Peyer's patch (tissue), 4 donors: ENCODE results near the gene CDK18. TPM values are rescaled to one million over a fixed set of nuclear protein-coding genes. Genes with fewer than 3 reads are reported as not detected.
A peak's percentile ranks its signal among the peaks of the same experiment; 100 is the strongest.
"Not testable (repeated sequence)": the region's sequence is repeated elsewhere in the genome, so short reads cannot be mapped to it uniquely, and the experiment has no call there.

Experiments
- DNase-seq, 3 donors: peaks; one replicate each; pipeline ENCODE4 v3.0.0-alpha.2; 2017 to 2019
- H3K27ac ChIP-seq, 4 donors: fragments of 200-600 bp; sonication (generic); one replicate each; pipeline ENCODE4 v1.5.1; 2016 to 2019
- H3K27me3 ChIP-seq, 2 donors: fragments of 200-600 bp; sonication (generic); one replicate each; pipeline ENCODE4 v1.5.1; 2019
- H3K36me3 ChIP-seq, 3 donors: fragments of 200-600 bp; sonication (generic); one replicate each; pipeline ENCODE4 v1.5.1; 2016 to 2019
- H3K4me1 ChIP-seq, 4 donors: fragments of 200-600 bp; sonication (generic); one replicate each; pipeline ENCODE4 v1.5.1; 2016 to 2019
- H3K4me3 ChIP-seq, 4 donors: fragments of 200-600 bp; sonication (generic); 1 replicate in 3 of 4; 2 replicates in 1 of 4; pipeline ENCODE4 v1.5.1; 2016 to 2019; ENCODE audit warnings: mild to moderate bottlenecking in 1 of 4
- H3K9me3 ChIP-seq, 4 donors: fragments of 200-600 bp; sonication (generic); one replicate each; pipeline ENCODE4 v1.5.1; 2016 to 2019; ENCODE audit warnings: mild to moderate bottlenecking in 1 of 4
- POLR2A ChIP-seq, 2 donors: fragments of 450-650 bp; IDR thresholded peaks; one replicate each; pipeline ENCODE4 v1.5.1; 2017; ENCODE audit warnings: antibody characterized with exemption in 2 of 2, mild to moderate bottlenecking in 2 of 2, moderate library complexity in 2 of 2
- total RNA-seq, 4 donors: library from RNA; depleted of rRNA; stranded (reverse); fragments of >200 nt; gene quantifications; one replicate each; pipeline ENCODE4 v1.1.0, GENCODE V29; 2016
- TF ChIP-seq, protein P1 (sequence below), 6 experiments: fragments of 450-650 bp in 4 of 6; fragments of 200-600 bp in 2 of 6; sonication (generic) in 1 of 6; IDR thresholded peaks; one replicate each; pipeline ENCODE4 v1.5.1; 2017 to 2019; ENCODE audit warnings: antibody characterized with exemption in 6 of 6, mild to moderate bottlenecking in 3 of 6, moderate library complexity in 1 of 6

The CDK18 gene
- total RNA-seq, 4 donors from 2014 or later = 47.0 to 126 (median 80.7) TPM

GRCh38 chr1:205481629-205482151, 22.8 kb upstream of the CDK18 start:
- TF ChIP-seq, protein P1, sequence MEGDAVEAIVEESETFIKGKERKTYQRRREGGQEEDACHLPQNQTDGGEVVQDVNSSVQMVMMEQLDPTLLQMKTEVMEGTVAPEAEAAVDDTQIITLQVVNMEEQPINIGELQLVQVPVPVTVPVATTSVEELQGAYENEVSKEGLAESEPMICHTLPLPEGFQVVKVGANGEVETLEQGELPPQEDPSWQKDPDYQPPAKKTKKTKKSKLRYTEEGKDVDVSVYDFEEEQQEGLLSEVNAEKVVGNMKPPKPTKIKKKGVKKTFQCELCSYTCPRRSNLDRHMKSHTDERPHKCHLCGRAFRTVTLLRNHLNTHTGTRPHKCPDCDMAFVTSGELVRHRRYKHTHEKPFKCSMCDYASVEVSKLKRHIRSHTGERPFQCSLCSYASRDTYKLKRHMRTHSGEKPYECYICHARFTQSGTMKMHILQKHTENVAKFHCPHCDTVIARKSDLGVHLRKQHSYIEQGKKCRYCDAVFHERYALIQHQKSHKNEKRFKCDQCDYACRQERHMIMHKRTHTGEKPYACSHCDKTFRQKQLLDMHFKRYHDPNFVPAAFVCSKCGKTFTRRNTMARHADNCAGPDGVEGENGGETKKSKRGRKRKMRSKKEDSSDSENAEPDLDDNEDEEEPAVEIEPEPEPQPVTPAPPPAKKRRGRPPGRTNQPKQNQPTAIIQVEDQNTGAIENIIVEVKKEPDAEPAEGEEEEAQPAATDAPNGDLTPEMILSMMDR (IDR thresholded peaks at IDR 0.05) = no peak
- no peak for TF ChIP-seq POLR2A (IDR thresholded peaks at IDR 0.05)
- H3K4me1 ChIP-seq = peaks cover 0 to 8% (median 7%) of the 10 kb centered on the region in 4 donors
- no peaks in the 10 kb centered on the region for H3K9me3 ChIP-seq
- H3K27me3 ChIP-seq = no peaks in the 10 kb centered on the region
- no peak for DNase-seq
- H3K27ac ChIP-seq = no peak overlapping the region
- no peak overlapping the region for H3K4me3 ChIP-seq
- no peaks in the 10 kb centered on the region for H3K36me3 ChIP-seq

GRCh38 chr1:205482587-205482986, 21.9 kb upstream of the CDK18 start:
- not testable (repeated sequence) for H3K9me3 ChIP-seq, H3K4me3 ChIP-seq, H3K27me3 ChIP-seq, H3K36me3 ChIP-seq, DNase-seq, H3K27ac ChIP-seq, H3K4me1 ChIP-seq

GRCh38 chr1:205483372-205483771, 21.1 kb upstream of the CDK18 start:
- H3K27me3 ChIP-seq = no peaks in the 10 kb centered on the region
- H3K27ac ChIP-seq = no peak overlapping the region
- peaks cover 0 to 8% (median 7%) of the 10 kb centered on the region in 4 donors for H3K4me1 ChIP-seq
- TF ChIP-seq, protein P1 (IDR thresholded peaks at IDR 0.05) = no peak
- no peak for TF ChIP-seq POLR2A (IDR thresholded peaks at IDR 0.05)
- DNase-seq = no peak
- H3K36me3 ChIP-seq = no peaks in the 10 kb centered on the region
- no peak overlapping the region for H3K4me3 ChIP-seq
- H3K9me3 ChIP-seq = no peaks in the 10 kb centered on the region

GRCh38 chr1:205484985-205485967, 19.2 kb upstream of the CDK18 start:
- Histone ChIP-seq H3K36me3 (no peaks in the 10 kb centered on the region), H3K27ac (no peak overlapping the region), H3K4me1 (peaks cover 0 to 8% (median 6%) of the 10 kb centered on the region in 4 donors), H3K9me3 (no peaks in the 10 kb centered on the region), H3K27me3 (no peaks in the 10 kb centered on the region), H3K4me3 (no peak overlapping the region)
- no peak for TF ChIP-seq POLR2A (IDR thresholded peaks at IDR 0.05)
- TF ChIP-seq, protein P1 (IDR thresholded peaks at IDR 0.05) = peak; percentile 81 to 97 (median 96)
- peak; percentile 42 to 84 (median 78) for DNase-seq

- no peak overlapping the region for H3K27ac ChIP-seq
- no peaks in the 10 kb centered on the region for H3K9me3 ChIP-seq
- no peaks in the 10 kb centered on the region for H3K36me3 ChIP-seq
- TF ChIP-seq, protein P1 (IDR thresholded peaks at IDR 0.05) = no peak
- TF ChIP-seq POLR2A (IDR thresholded peaks at IDR 0.05) = no peak
- peaks cover 0 to 6% (median 0%) of the 10 kb centered on the region in 4 donors for H3K4me1 ChIP-seq
- no peak for DNase-seq
- no peaks in the 10 kb centered on the region for H3K27me3 ChIP-seq
- H3K4me3 ChIP-seq = no peak overlapping the region
These were observed 18.2 kb upstream of the CDK18 start for GRCh38 chr1:205486258-205486657.
